Ishikawa (cell line): ENCODE data around the gene ONECUT3.

Source experiments
- CEBPB ChIP-seq: IDR thresholded peaks from 2 replicates; pipeline ENCODE4 v1.6.1; 2012
- CREB1 ChIP-seq: IDR thresholded peaks from 2 replicates; pipeline ENCODE4 v1.6.1; 2012; ENCODE audit warnings: low read depth
- EGR1 ChIP-seq: IDR thresholded peaks from 2 replicates; pipeline ENCODE4 v1.6.1; 2012
- EP300 ChIP-seq: IDR thresholded peaks from 2 replicates; pipeline ENCODE4 v1.6.1; 2012; ENCODE audit warnings: borderline replicate concordance
- FOXM1 ChIP-seq: IDR thresholded peaks from 2 replicates; pipeline ENCODE4 v1.6.1; 2012; ENCODE audit warnings: low read depth, borderline replicate concordance
- MAX ChIP-seq: IDR thresholded peaks from 2 replicates; pipeline ENCODE4 v1.6.1; 2012
- NFIC ChIP-seq: IDR thresholded peaks from 2 replicates; pipeline ENCODE4 v1.6.1; 2012
- RAD21 ChIP-seq: IDR thresholded peaks from 2 replicates; pipeline ENCODE4 v1.6.1; 2012; ENCODE audit warnings: low read depth
- REST ChIP-seq: IDR thresholded peaks from 2 replicates; pipeline ENCODE4 v1.6.1; 2012; ENCODE audit warnings: low read depth, mild to moderate bottlenecking
- TAF1 ChIP-seq: IDR thresholded peaks from 2 replicates; pipeline ENCODE4 v1.6.1; 2012; ENCODE audit warnings: low read depth, mild to moderate bottlenecking
- TCF12 ChIP-seq: IDR thresholded peaks from 2 replicates; pipeline ENCODE4 v1.6.1; 2012; ENCODE audit warnings: low read depth
- TEAD4 ChIP-seq: IDR thresholded peaks from 2 replicates; pipeline ENCODE4 v1.6.1; 2012
- USF1 ChIP-seq: IDR thresholded peaks from 2 replicates; pipeline ENCODE4 v1.6.1; 2012
- YY1 ChIP-seq: IDR thresholded peaks from 2 replicates; pipeline ENCODE4 v1.6.1; 2012; ENCODE audit warnings: low read depth
- ZBTB7A ChIP-seq: IDR thresholded peaks from 2 replicates; pipeline ENCODE4 v1.6.1; 2012; ENCODE audit warnings: low read depth

The ONECUT3 gene

GRCh38 chr19:1758959-1759903, 5.9 kb downstream of the ONECUT3 start:
- no peak for TF ChIP-seq EP300
- no peak for TF ChIP-seq EGR1

DNA sequence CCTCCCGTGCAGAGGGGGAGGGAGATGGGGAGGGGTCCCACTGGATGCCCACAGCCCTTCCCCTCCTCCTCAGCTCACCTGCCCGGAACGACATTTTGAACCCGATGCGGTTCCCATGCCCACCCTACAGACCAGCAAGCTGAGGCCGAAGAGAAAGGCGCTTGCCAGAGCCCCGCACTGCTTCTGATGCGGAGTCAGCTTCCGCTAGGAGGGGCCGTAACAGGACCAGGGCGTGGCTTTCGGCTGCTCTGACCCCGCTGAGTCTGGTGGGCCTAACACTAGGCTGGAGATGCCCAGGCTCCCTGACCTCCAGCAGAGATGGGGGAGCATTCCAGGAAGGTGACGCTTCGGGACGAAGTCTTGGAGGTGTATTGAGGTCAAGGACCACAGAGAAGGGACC, 6.7 kb downstream of the ONECUT3 start:
- TF ChIP-seq MAX, result no peak
- no peak for TF ChIP-seq TCF12

- TF ChIP-seq NFIC (no peak), ZBTB7A (no peak), TEAD4 (no peak), TCF12 (no peak), EP300 (no peak), CEBPB (no peak), RAD21 (no peak)
Measured at GRCh38 chr19:1761528-1762242, 8.4 kb downstream of the ONECUT3 start.

- TF ChIP-seq EGR1 (no peak), TCF12 (no peak), CEBPB (no peak), EP300 (no peak), CREB1 (no peak), TAF1 (no peak), NFIC (no peak), FOXM1 (no peak), ZBTB7A (no peak)
Measured at GRCh38 chr19:1762243-1763117, 9.2 kb downstream of the ONECUT3 start.

- TF ChIP-seq MAX, result no peak
- TF ChIP-seq REST, result no peak
- no peak for TF ChIP-seq CREB1
- no peak for TF ChIP-seq USF1
- TF ChIP-seq TAF1, result no peak
- TF ChIP-seq TCF12, result no peak
- TF ChIP-seq FOXM1, result no peak
- no peak for TF ChIP-seq TEAD4
- TF ChIP-seq RAD21, result no peak
- no peak for TF ChIP-seq EGR1
- no peak for TF ChIP-seq EP300
- no peak for TF ChIP-seq ZBTB7A
- TF ChIP-seq CEBPB, result no peak
- TF ChIP-seq NFIC, result no peak
- no peak for TF ChIP-seq YY1
Measured at GRCh38 chr19:1763648-1764639, 10.6 kb downstream of the ONECUT3 start.

- TF ChIP-seq CEBPB, result no peak
- no peak for TF ChIP-seq TAF1
- no peak for TF ChIP-seq NFIC
Measured at GRCh38 chr19:1764729-1765128, 11.4 kb downstream of the ONECUT3 start.

GRCh38 chr19:1765232-1765903, 12.1 kb downstream of the ONECUT3 start:
- no peak for TF ChIP-seq CREB1
- TF ChIP-seq EP300, result no peak
- TF ChIP-seq NFIC, result no peak
- TF ChIP-seq RAD21, result no peak
- TF ChIP-seq REST, result no peak
- no peak for TF ChIP-seq MAX
- no peak for TF ChIP-seq TAF1
